ENCODE results near the gene GDF15.
A peak's percentile ranks its signal among the peaks of the same experiment; 100 is the strongest.

DNA sequence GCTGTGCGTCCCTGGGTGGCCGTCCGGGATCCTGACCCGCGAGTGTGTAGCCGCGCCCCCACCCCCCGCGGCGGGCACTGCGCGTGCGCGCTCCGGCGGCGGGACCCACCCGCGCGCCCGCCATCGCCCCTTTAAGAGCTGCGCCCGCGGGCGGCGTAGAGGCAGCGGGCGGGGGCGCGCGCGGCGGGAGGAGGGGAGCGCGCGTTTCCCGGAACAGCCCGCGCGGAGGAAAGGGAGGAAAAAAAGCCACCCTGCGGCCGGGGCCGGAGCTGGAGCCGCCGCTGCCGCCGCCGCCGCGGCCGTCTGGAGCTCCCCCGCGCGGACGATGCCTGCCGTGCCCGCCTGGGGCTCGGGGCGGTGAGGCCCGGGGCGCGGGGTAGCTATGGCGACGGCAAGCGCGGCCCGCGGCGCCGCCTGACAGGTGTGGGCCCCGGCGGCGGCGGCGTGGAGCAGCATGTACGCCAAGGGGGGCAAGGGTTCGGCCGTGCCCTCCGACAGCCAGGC, 33.3 kb downstream of the GDF15 start, which contains the start of gene SSBP4:
- TF ChIP-seq CTCF (IDR thresholded peaks at IDR 0.05) (peak in 8 of 12 donors; percentile 14 to 69 (median 45)), POLR2A (IDR thresholded peaks at IDR 0.05) (peak in 1 of 2 donors; percentile 50)

All from heart left ventricle (tissue), 13 donors.